Epithelial cell of proximal tubule (primary cell): Measurements from ENCODE around the gene VWDE. TPM values are rescaled to one million over a fixed set of nuclear protein-coding genes. Genes with fewer than 3 reads are reported as not detected.

ENCODE experiments used
- DNase-seq: peaks from one replicate; pipeline ENCODE4 v3.0.0-alpha.2; 2011; ENCODE audit warnings: low read depth
- H3K4me3 ChIP-seq: 2 replicates; pipeline ENCODE4 v1.5.1; 2011; ENCODE audit warnings: low read depth, mild to moderate bottlenecking, low read length
- total RNA-seq: library from RNA; depleted of rRNA; stranded (reverse); fragments of >200 nt; gene quantifications from 2 replicates; pipeline ENCODE4 v1.2.3, GENCODE V29; 2015
- TF ChIP-seq, protein P1 (sequence below): conservative IDR thresholded peaks from 2 replicates; pipeline ENCODE4 v1.5.1; 2012; ENCODE audit warnings: low read depth, mild to moderate bottlenecking, low read length

VWDE gene
- total RNA-seq, 1 donor from 2014 or later = 0.12 TPM

DNA sequence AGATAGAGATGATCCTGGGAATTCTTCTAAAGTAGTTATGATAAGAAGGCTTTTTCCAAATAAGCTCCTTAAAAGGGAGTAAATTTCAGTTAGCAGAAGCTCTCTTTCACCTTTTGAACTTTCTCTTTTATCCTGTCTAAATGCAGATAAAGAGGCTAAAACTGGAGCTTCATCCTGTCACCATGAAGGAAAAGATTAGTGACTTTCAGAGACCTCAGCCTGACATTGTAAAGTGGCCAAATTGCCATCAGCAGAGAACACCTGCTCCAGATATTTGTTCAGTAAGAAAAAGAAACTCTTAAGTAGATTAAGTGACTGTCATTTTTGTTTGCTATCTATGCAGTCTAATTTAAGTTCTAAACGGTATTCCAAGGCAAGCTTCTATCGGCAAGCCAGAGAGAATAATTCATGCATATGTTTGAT, 18.3 kb downstream of the VWDE start:
- no peak overlapping the region for H3K4me3 ChIP-seq
- TF ChIP-seq, protein P1, sequence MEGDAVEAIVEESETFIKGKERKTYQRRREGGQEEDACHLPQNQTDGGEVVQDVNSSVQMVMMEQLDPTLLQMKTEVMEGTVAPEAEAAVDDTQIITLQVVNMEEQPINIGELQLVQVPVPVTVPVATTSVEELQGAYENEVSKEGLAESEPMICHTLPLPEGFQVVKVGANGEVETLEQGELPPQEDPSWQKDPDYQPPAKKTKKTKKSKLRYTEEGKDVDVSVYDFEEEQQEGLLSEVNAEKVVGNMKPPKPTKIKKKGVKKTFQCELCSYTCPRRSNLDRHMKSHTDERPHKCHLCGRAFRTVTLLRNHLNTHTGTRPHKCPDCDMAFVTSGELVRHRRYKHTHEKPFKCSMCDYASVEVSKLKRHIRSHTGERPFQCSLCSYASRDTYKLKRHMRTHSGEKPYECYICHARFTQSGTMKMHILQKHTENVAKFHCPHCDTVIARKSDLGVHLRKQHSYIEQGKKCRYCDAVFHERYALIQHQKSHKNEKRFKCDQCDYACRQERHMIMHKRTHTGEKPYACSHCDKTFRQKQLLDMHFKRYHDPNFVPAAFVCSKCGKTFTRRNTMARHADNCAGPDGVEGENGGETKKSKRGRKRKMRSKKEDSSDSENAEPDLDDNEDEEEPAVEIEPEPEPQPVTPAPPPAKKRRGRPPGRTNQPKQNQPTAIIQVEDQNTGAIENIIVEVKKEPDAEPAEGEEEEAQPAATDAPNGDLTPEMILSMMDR = no peak
- DNase-seq = no peak

DNA sequence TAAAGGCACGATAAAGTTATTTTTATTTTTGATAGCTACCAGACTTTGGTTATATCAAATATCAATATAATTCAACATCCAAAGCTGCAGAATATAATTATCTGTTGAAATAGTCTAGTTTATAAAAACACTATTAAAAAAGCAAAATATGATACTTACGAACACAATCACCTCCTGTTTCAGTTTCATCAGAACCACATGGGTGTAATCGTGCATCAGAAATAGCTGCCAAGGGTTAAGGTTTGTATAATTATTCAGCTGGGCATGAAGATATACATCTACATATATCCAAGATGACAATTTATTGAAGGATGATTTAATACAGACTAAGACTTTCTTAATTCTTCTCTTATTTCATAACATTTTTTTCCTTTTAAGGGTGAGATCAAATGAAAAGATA, 20.3 kb downstream of the VWDE start:
- no peak overlapping the region for H3K4me3 ChIP-seq
- no peak for DNase-seq
- TF ChIP-seq, protein P1 = no peak

DNA sequence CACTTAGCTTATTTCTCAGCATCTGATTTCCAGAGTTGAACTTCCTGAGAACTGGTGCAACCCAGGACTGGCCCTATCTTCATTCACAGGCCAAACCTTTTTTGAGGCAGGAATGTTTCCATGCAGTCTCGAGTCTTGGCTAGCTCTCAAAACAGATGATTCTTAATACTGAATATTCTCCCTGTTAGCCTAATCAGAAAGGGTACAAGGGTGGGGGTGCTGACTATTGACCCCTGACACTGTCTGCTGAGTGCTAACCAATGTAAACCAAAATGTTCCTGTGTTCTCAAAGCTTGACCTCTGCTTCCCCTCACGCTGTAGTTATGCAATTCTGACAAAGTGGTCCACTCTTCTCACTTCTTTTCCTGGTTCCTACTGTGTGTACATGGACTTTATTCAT, 25.3 kb downstream of the VWDE start:
- TF ChIP-seq, protein P1 = no peak
- no peak overlapping the region for H3K4me3 ChIP-seq

DNA sequence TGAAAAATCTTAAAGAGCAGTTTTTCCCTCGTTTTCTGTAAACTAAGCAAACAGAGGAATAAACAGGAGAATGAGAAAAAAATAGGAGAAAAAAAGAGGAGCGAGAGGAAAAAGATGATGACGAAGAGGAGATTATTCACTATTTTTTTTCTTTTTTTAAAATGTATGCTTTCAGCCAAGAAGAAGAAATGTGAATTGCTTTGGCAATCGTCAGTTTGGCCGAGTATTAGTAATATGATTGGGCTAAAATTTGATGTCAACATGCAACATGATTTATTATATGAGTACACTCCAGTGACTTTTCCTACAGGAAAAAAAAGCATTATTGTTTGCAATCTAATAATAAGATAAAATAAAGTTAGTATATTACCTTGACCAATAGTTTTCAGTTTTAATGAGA, 26.3 kb downstream of the VWDE start:
- TF ChIP-seq, protein P1 = no peak
- no peak for DNase-seq

More for the DNA sequence above, 25.3 kb downstream of the VWDE start:
- no peak for DNase-seq

DNA sequence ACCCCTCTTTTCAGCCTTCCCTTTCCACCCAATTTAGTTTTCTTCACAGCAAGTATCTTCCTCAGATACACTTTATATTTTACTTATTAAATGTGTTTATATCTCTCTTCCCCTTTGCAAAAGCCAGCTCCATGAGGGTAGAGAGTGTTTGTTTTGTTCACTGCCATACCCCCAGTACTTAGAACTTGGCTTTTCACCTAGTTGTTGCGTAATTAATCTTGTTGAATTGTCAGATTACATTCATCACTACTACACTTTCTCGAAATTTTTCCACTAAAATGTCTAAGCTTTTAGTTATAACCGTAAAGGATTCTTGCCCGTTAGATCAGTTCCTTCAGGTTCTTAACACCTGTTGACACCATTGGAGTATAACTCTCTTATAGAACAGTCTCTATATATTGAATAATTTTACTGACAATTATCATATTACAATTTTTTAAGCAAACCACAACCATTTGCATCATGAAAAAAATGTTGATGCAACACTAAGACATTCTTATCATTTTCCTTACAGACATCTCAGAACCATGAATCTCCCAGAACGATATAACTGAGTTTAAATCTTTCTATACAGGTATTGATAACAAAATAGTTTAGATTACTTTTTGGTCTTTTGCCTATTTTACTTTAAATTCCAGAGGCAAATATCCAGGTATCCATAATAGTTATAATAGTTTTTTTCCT, 29.9 kb downstream of the VWDE start:
- DNase-seq = no peak
- TF ChIP-seq, protein P1 = no peak
- no peak overlapping the region for H3K4me3 ChIP-seq

More for the DNA sequence above, 26.3 kb downstream of the VWDE start:
- no peak overlapping the region for H3K4me3 ChIP-seq

DNA sequence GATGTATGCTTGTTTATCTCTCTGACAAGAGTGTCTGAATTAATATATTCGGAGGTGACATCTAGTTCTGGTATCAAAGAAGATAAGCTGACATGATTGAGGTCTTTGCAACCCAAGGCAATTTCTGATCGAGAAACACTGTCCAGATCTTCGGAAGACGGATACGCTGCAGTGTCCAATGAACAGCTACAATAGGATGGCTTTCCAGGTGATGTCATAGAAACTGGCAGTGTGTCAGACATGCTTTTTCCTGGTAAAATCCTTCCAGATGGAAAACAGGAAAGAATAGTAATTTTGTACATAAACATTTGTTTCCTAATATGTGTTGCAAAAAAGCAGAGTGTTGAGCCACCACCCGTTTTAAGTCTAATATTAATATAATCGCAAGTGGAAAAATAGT, 33.4 kb downstream of the VWDE start:
- TF ChIP-seq, protein P1 = no peak
- H3K4me3 ChIP-seq = no peak overlapping the region

DNA sequence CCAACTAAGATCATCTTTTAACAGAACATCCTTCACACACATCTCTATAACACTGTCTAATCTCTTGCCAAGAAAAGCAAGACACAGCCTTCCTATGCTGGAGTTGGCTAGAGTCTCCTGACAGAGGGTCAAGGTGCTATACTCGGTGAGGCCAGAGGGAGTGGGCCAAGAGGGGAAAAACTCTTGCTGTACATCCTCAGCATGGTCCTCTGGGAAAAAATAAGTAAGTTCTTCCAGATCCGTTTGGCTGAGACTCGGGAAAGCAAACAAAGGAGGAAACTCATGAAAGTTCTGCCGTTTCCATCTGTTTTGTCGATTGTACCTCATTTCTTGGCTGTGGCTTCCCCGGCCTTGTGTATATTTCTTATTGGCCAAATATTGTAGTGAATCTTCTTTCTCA, 33.9 kb downstream of the VWDE start:
- DNase-seq = no peak
- no peak overlapping the region for H3K4me3 ChIP-seq
- TF ChIP-seq, protein P1 = no peak

More for the DNA sequence above, 33.4 kb downstream of the VWDE start:
- DNase-seq = no peak
